KBM-7 (cell line): ENCODE results near the gene BRF1.
A peak's percentile ranks its signal among the peaks of the same experiment; 100 is the strongest.

ENCODE experiments used
- DNase-seq: peaks from one replicate; pipeline ENCODE4 v3.0.0-alpha.2; 2015
- in situ Hi-C: fragments of 300-500 bp; cut with MboI; formaldehyde crosslinking; loops from 2 replicates; pipeline ENCODE4 v1.14.3; 2020; ENCODE audit warnings: low sequenced_read_pairs, low pct_unique_long_range_greater_than_20kb, mixed read lengths

The BRF1 gene

DNA sequence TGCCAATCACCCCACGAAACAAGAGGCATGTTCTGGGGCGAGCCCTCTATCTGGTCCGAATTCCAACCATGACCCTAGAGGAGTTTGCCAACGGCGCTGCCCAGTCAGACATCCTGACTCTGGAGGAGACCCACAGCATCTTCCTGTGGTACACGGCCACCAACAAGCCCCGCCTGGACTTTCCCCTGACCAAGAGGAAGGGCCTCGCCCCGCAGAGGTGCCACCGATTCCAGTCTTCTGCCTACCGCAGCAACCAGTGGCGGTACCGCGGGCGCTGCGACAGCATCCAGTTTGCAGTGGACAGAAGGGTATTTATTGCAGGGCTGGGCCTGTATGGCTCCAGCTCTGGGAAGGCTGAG, 50.8 kb downstream of the BRF1 start:
- in situ Hi-C loops = no loop called here
- DNase-seq = no peak

DNA sequence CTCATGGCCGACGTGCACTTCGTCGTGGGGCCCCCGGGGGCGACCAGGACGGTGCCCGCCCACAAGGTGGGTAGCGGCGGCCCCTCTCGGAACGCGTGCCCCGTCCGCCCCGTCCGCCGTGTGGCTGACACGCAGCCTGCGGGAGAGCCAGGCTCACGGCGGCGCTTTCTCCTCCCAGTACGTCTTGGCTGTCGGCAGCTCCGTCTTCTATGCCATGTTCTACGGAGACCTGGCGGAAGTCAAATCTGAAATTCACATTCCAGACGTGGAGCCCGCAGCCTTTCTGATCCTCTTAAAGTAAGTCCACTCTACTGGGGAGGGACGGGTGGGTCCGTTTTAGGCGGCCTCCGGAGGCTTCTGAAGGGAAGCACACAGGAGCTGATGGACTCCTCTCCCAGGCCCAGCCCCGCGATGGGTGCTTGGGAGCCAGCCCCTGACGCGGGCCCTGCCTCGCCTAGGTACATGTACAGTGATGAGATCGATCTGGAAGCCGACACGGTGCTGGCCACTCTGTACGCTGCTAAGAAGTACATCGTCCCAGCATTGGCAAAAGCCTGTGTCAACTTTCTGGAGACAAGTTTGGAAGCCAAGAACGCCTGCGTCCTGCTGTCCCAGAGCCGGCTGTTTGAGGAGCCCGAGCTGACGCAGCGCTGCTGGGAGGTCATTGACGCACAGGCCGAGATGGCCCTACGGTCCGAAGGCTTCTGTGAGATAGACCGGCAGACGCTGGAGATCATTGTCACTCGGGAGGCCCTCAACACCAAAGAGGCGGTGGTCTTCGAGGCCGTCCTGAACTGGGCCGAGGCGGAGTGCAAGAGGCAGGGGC, 51.4 kb downstream of the BRF1 start:
- peak; percentile 8 for DNase-seq
- in situ Hi-C loops = no loop called here

DNA sequence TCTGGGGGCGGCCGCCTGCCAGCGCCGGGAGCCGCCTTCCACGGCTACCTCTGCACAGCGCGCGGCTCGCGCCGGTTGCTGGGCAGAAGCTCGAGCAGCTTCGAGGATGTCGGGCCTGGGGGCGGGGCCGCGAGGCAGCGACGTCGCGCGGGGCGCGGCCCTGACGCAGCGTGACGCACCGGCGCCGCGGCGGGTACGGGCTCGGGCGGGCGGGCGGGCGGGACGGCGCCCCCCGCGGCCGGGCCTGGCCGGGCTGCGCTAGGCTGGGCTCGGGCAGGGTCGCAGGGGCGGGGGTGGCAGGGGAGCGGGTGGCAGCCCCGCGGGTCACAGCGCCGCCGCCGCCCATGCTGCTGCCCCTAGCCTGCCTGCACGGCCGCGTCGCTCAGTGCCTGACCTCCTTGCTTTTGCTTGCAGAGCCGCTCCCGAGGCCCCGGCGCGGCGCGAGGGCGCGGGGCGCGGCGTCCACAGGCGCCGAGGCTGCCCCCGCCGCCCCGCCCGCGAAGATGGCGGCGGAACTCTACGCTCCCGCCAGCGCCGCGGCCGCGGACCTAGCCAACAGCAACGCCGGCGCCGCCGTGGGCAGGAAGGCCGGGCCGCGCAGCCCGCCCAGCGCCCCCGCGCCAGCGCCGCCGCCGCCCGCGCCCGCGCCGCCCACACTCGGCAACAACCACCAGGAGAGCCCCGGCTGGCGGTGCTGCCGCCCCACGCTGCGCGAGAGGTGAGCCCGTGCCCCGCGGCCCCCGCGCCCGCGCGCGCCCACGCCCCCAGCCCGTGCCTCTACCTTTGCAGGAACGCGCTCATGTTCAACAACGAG, 52.2 kb downstream of the BRF1 start, which contains the start of gene BTBD6:
TSS of gene BTBD6 (plus strand) at position 166 of the 814 bp plus-strand sequence. CDS start at position 345, 179 bp downstream.
- in situ Hi-C loops = no loop called here
- peak; percentile 81 for DNase-seq

DNA sequence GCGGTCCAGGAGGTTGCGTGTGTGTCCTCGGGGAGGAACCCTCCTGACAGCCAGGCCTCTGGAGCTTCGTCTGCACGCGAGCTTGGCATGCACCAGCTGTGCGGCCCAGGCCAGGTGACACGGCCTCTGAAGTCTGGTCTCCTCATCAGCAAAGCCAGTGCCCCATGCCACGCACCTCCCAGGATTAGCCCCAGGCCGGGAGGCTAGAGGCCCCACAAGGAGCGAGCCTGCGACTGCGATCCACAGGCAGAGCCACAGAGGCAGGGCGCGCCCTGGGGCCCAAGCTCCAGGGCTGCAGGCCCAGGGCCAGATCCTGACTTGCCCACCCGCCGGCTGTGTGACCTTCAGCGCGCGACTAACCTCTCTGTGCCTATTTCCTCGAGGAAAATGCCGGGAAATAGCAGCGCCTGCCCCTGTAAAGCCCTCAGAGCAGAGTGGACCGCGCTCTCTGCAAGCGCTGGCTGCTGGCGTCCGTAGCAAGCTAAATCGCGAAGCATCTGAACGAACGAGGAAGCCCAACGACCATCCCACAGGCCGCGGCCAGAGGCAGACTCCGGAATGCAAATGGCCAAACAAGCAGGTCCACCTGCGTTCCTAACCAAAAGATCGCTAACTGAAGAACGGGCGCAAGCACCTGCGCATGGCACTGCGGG, 53.0 kb downstream of the BRF1 start:
- in situ Hi-C loops = no loop called here
- DNase-seq = no peak

DNA sequence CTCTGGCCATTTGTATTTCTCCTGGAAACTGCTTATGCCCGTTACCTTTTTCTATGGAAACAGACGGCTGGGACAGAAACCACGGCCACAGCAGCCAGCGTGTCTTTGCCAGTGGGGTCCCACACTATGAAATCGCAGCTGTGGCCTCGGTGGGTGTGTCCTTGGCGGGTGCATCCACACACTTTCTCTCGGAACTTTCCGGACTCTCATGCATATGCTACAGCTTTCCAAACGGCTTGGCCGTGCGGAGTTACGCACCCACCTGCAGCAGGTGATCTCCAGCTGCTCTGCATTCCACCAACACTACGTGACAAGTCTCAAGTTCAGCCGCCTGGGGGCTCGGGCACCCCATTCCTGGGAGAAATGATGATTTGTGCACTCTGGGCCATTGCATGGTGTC, 53.8 kb downstream of the BRF1 start:
- no peak for DNase-seq
- in situ Hi-C loops = no loop called here

DNA sequence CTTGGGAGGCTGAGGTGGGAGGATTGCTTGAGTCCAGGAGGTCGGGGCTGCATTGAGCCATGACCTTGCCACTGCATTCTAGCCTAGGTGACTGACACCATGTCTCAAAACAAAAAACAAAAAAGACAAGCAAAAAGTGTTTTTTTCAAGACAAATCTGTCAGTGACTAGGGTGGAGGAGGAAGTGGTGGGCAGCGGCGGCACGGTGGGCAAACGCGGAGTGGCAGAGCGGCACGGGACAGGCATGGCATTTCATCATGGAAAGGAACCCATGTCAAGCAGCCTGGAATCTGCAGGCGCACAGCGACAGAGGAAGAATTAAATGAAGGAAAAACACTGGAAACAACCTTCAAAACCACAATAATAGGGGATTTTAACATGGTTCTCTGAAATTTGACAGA, 56.5 kb downstream of the BRF1 start:
- DNase-seq = no peak
- in situ Hi-C loops = no loop called here

DNA sequence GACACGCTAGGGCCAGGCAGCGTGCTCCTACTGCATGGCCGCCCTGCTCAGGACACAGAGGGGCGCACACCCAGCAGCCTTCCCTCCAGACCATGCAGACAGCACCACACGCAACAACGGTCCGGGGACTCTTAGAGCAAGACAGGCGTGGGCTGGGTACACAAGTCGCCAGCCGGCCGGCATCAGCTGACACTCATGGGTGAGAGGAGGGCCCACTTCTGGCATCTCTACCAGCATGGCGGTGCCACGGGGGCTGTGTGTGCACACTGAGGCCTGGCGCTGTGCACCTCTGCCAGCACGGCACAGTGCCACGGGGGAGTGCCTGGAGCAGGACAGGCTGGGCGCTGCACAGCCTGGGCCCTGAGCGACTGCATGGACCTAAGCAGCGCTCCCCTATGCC, 59.2 kb downstream of the BRF1 start:
- in situ Hi-C loops = no loop called here
- DNase-seq = no peak

DNA sequence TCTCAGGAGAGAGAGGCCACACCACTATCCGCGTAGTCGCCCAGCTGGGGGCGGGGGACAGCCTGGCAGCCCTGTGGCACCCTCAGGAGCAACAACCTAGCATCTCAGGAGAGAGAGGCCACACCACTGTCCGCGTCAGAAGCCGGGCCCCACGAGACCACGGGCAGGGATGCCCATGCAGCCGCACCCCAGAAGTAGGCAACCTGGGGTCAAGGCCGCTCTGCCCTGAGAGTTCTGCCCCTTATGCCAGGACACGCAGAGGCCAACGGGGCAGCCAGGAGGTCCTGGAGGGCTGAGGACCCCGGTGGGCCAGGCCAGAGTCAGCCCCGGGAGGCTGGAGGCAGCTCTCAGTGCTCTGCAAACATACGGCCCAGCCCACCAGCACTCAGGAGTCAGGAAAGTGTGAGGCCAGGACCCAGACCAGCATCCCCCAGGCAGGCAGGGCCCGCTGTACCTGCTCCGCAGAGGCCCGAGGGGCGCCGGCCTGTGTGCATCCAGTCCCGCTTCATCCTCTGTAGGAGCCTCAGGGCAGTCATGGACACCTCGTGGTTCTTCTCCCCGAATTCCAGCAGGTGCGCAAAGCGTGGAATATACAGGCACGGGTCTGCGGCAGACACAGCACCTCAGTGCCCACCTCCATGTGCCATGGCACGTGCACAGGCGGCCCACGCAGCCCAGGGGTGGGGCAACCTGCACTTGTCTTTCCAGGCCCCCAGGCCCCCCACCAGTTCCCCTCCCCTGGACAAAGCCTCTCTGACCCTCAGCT, 59.8 kb downstream of the BRF1 start:
- DNase-seq = no peak
- in situ Hi-C loops = no loop called here

DNA sequence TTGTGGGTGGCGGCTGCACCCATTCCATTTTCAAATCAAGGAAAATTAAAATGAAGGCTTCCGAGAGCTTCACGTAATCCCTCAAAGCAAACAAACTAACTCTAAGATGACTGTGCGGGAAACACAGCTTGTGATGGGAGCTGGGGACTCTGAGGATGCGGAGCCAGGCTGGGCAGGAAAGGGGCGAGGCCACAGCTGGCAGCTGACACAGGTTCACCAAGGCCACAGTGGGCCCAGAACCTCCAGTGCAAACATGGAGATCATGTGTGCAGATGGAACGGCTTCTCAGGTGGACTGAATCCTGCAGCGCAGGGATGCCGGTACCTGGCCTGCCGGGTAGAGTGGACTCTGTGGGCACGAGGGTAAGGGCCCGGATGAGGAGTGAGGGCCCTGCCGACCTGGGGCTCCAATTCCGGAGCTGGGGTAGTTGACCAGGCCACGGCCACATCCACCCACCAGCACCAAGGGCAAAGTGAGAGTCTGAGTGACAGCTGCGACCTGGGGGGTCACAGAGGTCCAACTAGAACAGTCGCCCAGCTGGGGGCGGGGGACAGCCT, 71.6 kb downstream of the BRF1 start:
- in situ Hi-C loops = no loop called here
- no peak for DNase-seq

DNA sequence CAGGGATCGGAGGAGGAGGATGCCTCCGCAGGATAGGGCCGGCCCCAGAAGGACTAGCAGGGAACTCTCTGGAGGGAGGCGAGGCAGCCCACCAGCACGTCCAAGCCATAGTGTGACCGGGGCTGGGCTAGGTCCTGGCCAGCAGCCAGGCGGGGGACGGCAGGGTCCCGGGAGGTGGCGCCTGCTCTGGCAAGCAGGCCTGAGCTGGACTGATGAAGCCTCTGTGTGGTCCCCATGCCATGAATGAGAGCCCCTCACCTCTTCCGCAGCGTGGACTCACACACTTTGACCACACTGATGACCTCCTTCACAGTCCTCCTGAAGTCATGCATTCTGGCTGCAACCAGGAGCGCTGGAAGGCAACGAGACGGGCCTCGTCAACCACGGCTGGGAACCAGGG, 72.2 kb downstream of the BRF1 start:
- in situ Hi-C loops = no loop called here
- no peak for DNase-seq

DNA sequence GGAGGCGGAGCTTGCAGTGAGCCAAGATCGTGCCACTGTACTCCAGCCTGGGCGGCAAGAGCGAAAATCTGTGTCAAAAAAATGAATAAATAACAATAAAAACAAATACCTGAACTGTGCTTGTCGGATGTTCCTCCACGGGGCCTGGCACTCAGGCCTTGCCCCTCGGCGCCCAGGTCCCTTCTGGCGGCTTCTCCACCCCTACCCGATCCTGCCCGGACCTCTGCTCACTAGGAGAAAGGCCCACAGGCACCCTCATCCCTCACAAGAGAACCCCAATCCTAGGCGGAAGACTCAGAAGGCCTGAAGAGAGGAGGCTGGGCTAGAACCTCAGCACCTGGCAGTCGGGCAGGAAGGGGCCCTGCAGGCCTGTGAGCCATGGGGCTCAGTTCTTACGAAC, 73.5 kb downstream of the BRF1 start:
- DNase-seq = no peak
- in situ Hi-C loops = no loop called here

DNA sequence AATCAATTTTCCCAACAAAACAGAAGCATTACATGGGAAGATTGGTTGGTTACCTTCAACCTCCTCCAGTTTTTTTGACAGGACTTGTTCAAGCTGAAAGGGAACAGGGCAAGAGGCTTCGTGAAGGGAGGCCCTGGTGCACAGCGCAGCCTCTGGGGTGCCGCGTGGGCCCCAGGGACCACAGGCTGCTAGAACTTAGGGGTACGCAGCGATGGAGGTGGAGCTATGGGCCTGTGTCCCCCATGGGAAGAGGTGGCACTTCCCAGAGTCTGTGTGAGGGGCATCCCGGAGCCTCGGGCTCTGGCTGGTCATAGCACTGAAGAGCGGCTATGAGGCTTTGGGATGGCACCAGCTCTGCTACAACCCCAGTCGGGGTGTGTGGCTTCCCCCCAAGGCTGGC, 74.6 kb downstream of the BRF1 start:
- in situ Hi-C loops = no loop called here

DNA sequence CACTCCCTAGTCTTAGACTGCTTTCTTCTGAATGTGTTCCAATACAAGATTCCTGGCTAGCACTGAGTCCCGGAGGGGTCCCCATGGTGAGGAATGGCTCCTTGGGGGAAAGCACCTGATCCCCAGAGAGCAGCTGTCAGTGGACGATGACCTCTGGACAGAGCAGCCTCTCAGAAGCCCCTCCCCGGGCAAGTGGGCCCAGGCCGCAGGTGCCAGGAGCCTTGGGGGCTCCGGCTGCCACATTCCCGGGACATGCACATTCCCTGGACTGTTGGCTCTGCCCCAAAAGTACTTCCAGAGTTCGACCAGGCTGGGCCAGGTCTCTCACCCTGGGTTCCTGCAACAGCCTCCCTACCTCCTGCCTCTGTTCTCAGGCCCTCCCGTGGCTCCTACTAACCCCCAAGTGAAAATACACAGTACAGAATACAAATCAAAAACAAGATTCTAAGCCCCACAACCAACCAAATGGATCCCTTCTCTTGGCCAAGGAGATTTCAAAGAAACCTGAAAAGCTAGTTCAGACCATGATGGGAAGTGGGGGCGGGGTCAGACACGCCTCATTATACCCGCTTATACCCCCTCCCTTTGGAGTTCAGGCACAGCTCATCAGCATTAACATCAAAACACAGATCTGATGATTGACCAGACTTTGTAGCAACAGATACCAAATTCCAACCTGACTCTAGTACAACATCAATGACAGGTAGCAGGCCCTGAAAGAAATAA, 75.8 kb downstream of the BRF1 start:
- no peak for DNase-seq
- in situ Hi-C loops = no loop called here

More for the DNA sequence above, 74.6 kb downstream of the BRF1 start:
- no peak for DNase-seq

DNA sequence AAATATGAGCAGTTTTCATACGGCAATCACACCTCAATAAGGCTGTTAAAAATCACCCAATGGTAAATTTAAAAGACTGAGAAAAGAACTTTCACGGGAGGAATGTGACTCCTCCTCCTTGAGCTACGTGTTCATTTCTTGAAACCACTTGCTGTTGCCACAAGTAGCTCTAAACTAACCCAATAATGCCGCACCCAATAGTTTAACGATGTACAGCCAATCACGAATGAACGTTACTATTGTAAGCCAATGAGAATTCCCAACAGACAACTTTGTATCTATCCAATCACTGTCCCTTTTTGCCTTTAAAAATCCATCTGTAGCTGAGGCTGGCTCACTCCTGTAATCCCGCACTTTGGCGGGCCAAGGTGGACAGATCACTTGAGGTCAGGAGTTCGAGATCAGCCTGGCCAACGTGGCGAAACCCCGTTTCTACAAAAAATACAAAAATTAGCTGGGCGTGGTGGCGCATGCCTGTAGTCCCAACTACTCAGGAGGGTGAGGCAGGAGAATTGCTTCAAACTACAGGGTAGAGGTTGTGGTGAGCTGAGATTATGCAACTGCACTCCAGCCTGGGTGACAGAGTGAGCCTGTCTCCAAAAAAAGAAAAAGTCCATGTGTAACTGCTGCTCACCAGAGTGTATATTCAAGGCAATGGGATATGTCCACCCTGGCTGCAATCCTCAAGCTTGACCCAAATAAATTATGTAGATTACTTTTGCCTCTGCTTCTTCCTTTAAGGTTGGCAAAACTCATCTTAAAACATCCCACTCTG, 76.8 kb downstream of the BRF1 start:
- DNase-seq = no peak
- in situ Hi-C loops = no loop called here

DNA sequence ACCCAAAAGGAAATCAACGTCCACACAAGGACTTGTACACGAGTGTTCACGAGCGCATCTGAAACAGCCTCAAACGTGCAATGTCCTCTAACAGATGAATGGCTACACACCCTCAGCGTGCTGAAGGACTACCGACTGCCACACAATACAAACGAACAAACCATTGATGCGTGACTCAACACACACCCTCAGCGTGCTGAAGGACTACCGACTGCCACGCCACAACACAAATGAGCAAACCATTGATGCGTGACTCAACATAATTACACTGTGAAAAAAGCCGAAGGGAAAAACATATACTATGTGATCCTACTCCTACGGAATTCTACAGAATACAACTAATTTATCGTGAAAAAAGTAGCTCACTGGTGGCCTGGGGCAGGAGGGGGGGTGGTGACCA, 77.5 kb downstream of the BRF1 start:
- in situ Hi-C loops = no loop called here

DNA sequence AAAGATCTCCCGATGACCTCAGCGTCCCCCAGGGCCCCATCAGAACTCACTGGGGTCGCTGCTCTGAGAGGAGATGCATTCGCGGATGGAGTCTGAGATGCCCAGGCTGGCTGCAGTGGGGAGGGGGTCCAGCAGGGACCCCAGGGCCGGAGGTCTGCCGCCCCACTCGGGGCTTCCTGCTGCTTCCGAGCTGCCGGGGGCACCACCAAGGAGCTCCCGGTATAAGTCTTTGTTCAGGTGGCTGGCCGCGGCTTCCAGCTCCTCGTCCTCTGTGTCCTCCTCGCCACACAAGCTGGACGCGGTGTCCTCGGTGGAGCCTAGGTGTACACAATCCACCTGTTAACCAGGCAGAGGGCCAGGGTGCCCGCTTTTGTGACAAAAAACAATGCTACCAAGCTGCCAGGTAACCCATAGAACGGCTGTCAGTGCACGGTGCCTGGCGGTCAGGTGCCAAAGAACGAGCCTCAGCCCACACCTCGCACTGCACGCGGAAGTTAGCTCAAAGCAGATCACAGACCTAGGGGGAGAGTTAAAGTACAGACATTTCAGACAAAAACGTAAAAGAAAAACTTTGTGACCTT, 79.1 kb downstream of the BRF1 start:
- no peak for DNase-seq
- in situ Hi-C loops = no loop called here

More for the DNA sequence above, 77.5 kb downstream of the BRF1 start:
- DNase-seq = no peak
